ENCODE measurements around the gene IKZF2.
A peak's percentile ranks its signal among the peaks of the same experiment; 100 is the strongest.

The IKZF2 gene

GRCh38 chr2:213152888-213153287, 1.5 kb upstream of the IKZF2 start:
- DNase-seq (ENCODE audit: low read depth): no peak

GRCh38 chr2:213152065-213152794, 818 bp upstream of the IKZF2 start:
- DNase-seq (ENCODE audit: low read depth): no peak

DNA sequence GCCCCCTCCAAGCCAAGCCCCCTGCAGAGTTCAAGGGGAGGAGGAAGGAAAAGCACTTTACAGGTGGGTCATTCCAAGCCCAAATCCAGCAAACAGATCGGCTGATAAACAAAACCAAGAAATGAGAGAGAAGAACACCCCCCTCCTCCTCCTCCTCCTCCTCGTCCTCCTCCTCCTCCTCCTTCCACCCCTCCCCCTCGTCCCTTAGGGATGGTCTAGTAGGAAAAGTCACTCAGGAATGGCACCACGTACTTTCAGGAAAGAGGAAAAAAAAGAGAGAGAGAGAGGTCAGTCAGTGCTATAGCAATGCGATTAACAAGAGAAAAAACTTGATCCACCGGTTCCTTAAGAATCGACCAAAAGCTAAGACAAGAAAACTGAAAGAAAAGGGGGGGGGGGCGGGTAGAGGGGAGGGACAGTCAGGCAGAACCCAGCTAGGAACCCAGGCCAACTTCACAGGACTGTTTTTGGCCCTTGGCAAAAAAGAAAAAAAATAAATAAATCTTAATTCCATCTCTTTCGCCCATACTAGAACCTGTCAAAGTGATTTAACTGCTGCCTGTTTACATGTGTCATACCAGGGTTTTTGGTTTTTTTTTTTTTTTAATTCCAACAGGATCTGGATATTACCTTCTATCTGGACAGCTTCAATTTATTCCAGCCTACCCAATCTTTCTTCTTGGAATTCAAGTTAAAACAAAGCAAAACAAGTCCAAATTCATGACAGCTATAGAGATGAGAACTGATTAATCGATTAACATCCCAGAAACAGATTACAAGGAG, 906 bp downstream of the IKZF2 start:
- DNase-seq (ENCODE audit: low read depth): no peak

DNA sequence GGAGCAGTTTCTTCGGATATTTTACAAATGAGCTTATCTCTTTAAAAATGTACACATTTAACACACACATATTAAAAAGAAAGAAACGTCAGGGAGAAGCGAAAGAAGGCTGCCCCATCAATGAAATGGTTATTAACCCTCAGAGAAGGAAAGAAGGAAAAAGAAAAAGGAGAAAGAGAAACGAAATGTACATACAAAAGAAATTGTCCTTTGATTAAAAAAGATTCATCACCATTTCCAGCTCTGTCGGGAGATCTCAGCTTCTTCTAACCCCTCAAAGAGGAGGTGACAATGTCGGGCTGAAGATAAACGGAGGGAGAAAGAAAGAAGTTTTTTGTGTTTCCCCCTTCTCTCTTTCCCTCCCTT, 1.5 kb downstream of the IKZF2 start:
- no peak for DNase-seq (ENCODE audit: low read depth)

GRCh38 chr2:213149294-213149875, 2.0 kb downstream of the IKZF2 start:
- no peak for DNase-seq (ENCODE audit: low read depth)

DNA sequence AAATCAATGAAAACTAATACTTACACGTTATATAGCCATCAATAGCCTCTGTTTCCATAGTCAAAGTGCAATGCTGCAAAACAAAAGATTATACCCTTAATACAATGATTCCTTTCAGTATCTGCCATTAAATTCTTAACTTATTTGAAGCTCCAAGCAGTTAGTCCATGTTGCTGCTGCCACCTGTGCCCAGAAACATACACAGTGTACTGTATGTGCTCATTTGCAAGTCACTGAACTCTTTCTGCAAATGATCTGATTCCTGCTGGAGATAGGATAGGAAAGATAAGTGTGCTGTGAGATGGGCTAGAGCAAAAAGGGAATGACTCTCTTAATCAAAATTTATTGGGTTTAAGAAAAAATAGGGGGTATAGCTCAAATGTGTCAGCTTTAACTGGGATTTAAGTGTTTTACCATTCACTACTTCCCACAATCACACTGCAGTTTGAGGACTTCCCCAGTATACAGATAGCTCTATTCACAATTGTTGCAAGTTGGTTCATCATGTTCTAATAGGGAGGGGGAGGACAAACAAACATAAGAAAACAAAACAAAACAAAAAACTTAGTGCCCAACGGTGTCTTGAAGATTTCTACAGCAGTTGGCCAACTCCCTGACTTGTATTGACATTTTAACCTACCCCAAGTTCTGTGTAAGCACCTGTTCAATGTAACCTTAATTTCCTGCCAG, 2.7 kb downstream of the IKZF2 start:
- DNase-seq (ENCODE audit: low read depth): no peak

- DNase-seq (ENCODE audit: low read depth): no peak
These were observed 3.9 kb downstream of the IKZF2 start for GRCh38 chr2:213147538-213147937.

GRCh38 chr2:213145715-213146242, 5.6 kb downstream of the IKZF2 start:
- DNase-seq (ENCODE audit: low read depth): no peak

DNA sequence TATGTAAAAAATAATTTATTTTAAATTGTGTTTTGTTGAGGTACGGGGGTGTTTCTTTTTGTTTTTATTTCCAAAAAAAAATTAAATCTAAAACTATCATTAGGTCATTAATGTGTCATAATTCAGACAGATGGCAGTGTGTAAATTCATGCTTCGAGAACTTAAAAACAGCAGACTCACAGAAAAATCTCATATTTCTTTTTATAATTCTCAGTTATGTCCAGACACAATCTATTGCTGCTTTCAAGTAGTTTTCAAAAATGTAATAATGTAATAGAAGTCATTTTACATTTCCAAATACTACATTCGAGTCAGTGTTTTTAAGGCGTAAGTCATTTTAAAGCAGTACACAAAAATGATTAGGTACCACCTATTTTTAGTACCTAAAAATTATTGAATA, 14.3 kb downstream of the IKZF2 start:
- no peak for DNase-seq (ENCODE audit: low read depth)

DNA sequence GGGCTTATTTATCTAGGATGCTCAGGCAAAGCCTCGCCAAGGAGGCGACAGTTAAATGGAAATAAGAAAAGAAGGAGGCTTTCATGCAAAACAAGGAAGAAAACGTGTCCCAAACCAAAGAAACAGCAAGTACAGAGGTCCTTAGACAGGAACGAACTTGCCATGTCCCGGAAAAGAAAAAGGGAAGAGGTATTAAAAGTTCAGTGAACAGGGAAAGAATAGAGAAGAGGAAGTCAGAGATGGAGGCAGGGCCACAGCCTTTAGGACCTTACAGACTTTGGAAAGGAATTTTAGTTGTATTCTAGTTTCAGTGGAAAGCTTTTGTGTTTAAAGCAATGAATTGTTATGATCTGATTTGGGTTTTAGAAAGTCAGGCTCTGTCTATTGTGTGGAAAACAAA, 22.1 kb downstream of the IKZF2 start:
- DNase-seq (ENCODE audit: low read depth): no peak

DNA sequence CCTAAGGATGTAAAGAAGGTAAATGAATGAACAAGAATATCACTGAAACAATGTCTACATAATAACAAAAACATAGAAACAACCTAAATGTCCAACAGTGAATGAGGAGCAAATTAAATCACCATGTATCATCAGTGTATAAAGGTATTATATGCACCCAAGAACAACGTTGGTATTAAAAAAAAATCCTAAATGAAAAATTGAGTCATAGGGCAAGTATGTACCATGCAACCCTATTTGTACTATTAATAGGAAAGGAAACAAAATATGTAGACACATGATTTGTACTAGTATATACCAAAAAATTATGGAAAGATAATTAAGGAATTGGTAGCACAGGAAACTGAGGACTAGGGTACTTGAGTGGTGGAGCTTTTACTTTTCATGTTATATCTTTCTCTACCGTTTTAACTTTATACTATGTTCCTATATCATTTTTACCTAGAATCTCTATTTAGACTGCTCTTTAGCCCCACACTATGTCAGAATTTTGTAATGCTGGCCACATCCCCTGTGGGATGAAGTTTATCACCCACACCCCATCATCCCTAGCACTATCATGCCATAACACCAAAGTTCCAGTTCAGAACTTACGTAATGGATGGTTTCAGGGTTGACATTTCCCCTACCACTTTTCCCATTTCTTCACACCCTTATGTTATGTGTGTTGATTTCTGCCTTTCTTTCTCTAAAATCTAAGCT, 25.6 kb downstream of the IKZF2 start:
- no peak for DNase-seq (ENCODE audit: low read depth)

GRCh38 chr2:213122725-213123124, 28.7 kb downstream of the IKZF2 start:
- DNase-seq (ENCODE audit: low read depth): no peak

GRCh38 chr2:213121690-213122089, 29.7 kb downstream of the IKZF2 start:
- no peak for DNase-seq (ENCODE audit: low read depth)

DNA sequence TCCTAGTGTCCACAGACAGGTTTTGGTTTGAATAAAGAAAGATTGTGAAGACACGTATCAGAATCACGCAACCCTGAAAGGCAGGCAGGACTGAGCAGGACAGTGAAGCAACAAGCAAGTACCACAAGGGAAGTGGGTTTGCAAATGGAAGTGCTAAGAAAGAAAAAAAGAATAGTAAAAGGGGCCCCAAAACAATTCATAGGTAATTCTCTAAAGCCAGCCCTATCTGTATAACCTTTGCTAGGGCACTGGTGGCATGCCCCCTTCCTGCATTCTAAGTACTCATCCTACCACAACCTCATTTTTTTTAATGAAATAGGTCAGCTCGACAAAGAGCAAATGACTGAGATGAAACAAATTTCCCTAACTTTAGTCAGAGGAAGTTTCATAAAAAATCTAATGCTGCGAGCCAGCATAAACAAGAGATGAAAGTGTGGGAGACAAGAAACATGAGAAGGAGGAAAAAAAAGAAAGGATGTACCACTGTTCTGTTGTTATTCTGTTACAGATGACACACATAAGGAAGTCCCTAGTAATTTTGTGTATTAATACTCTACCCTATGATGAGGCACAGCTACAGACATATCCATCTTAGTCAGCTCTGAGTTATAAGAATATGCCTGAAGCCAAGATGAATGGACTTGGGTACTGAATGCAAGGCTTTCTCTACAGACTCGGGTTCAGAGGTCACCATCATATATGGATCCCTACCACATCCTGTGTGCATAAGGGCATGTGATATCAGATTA, 32.2 kb downstream of the IKZF2 start:
- DNase-seq (ENCODE audit: low read depth): peak; percentile 0

DNA sequence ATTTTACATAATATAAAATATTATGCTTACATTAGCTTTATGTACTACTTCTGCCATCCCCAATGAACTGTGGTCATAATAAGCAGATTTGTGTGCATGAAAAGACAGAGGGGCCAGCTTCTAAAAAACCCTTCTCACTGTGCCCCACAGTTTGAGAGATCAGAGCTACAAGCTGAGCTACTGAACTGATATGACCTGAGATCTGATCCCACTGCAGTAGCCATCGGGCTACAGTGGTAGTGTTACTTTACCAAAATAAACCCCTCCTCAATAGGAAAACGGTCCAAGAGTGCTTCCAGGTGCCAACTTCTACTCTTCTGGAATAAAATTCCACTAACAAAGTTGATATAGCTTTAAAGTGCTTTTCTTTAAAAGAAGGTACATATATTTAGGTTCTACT, 43.1 kb downstream of the IKZF2 start:
- DNase-seq (ENCODE audit: low read depth): no peak

GRCh38 chr2:213107728-213108127, 43.7 kb downstream of the IKZF2 start:
- no peak for DNase-seq (ENCODE audit: low read depth)

DNA sequence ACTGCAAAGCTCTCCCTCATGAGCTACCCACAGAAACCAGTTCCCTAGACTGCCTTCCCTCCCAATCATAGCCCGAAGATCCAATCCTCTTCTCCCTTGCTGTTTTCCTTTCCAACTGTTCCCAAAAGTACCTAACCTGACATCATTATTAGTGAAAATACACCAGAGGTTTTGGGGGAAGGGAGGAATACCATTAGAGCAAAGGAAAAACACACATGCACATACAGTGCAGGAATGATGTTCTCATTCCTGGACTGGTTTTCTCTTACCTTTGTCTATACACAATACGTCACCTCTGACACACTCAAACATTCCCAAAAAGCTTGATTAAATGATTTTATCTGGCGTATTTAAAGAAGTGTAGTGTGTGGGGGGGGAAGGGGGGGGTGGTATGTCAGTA, 46.2 kb downstream of the IKZF2 start:
- no peak for DNase-seq (ENCODE audit: low read depth)

DNA sequence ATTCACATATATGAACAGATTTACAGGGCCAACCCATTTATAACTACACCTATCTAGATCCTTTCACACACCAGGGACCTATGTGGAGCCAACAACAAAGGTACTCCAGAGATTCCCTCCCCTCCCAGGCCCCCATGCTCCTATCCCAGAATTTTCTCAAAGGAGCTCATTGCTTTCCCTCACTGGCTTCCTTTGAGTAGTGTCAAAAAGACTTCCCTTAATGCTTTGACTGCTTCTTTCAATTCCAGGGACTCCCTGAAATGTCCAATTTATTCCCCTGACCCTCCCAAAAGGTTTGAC, 46.6 kb downstream of the IKZF2 start:
- DNase-seq (ENCODE audit: low read depth): no peak

DNA sequence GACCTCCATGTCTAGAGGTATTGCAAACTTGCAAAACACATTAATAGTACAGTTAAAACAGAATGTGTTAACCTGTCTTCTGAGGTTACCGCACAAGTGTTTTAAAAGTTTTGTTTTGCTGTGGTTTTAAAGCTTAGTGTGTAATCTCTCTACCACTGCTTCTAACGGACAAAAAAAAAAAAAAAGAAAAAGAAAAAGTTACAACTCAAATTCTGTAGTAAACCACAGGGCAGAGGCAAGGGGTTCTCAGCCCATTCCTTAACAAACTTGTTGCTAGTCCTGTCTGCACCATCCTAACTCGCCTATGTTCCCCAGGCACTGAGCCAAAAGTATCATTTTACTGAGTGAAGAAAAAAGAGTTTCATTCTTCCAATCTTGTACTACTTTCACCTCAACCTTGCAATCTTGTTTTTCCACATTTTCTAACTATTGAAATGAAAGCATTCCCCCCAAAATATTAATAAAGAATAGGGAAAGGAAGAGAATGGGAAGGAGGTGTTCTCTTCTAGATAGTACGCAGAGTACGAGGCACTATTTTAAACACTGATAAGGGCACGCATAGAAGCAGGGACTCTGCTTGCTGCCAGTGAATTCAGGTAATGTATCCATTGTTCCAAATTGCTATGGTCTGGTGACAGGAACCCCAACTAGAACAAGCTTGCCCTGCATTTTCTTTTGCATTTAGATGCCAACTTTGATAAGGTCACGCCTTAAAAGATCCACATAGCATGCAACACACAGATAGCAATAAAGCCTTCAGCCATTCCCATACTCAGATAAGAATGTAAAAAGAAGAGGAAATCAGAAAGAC, 47.1 kb downstream of the IKZF2 start:
- DNase-seq (ENCODE audit: low read depth): no peak

GRCh38 chr2:213101692-213102460, 49.5 kb downstream of the IKZF2 start:
- DNase-seq (ENCODE audit: low read depth): no peak
